Glutamatergic neuron (in vitro differentiated cells): Measurements from ENCODE around the gene TMEM243. TPM values are rescaled to one million over a fixed set of nuclear protein-coding genes. Genes with fewer than 3 reads are reported as not detected.
A peak's percentile ranks its signal among the peaks of the same experiment; 100 is the strongest.

Experiments used
- DNase-seq: peaks from one replicate; pipeline ENCODE4 v3.0.0; 2022
- H3K27ac Mint-ChIP-seq: one replicate; pipeline ENCODE4 v1.8.0; 2020; ENCODE audit warnings: mild to moderate bottlenecking, mixed read lengths, inconsistent platforms; ENCODE audit not compliant: unreplicated experiment
- H3K27me3 Mint-ChIP-seq: one replicate; pipeline ENCODE4 v1.8.0; 2020; ENCODE audit warnings: mild to moderate bottlenecking, moderate library complexity, mixed read lengths, inconsistent platforms; ENCODE audit not compliant: unreplicated experiment
- H3K36me3 Mint-ChIP-seq: one replicate; pipeline ENCODE4 v1.8.0; 2020; ENCODE audit warnings: mild to moderate bottlenecking, mixed read lengths, inconsistent platforms; ENCODE audit not compliant: unreplicated experiment
- H3K4me1 Mint-ChIP-seq: one replicate; pipeline ENCODE4 v1.8.0; 2020; ENCODE audit warnings: mild to moderate bottlenecking, low read depth, mixed read lengths, inconsistent platforms; ENCODE audit not compliant: unreplicated experiment
- H3K4me3 Mint-ChIP-seq: one replicate; pipeline ENCODE4 v1.8.0; 2020; ENCODE audit warnings: mild to moderate bottlenecking, mixed read lengths, inconsistent platforms; ENCODE audit not compliant: unreplicated experiment
- H3K9me3 Mint-ChIP-seq: one replicate; pipeline ENCODE4 v1.8.0; 2020; ENCODE audit warnings: mild to moderate bottlenecking, moderate library complexity, mixed read lengths, inconsistent platforms; ENCODE audit not compliant: unreplicated experiment
- total RNA-seq: library from RNA; stranded (reverse); fragmentation: NEBNext Ultra II Directional; extraction: Animal tissue kit (Norgen Biotek cat#: 25700); gene quantifications from one replicate; pipeline ENCODE4 v1.2.1, GENCODE V29; 2021; ENCODE audit not compliant: unreplicated experiment
- TF ChIP-seq, protein P1 (sequence below): fragments of 200-600 bp; sonication (generic); IDR thresholded peaks from one replicate; pipeline ENCODE4 v1.5.0; 2021; ENCODE audit not compliant: partially characterized antibody, unreplicated experiment

TMEM243 gene
- total RNA-seq, 1 donor from 2014 or later = 4.3 TPM

- H3K36me3 Mint-ChIP-seq = no peaks in the 10 kb centered on the region
- TF ChIP-seq, protein P1, sequence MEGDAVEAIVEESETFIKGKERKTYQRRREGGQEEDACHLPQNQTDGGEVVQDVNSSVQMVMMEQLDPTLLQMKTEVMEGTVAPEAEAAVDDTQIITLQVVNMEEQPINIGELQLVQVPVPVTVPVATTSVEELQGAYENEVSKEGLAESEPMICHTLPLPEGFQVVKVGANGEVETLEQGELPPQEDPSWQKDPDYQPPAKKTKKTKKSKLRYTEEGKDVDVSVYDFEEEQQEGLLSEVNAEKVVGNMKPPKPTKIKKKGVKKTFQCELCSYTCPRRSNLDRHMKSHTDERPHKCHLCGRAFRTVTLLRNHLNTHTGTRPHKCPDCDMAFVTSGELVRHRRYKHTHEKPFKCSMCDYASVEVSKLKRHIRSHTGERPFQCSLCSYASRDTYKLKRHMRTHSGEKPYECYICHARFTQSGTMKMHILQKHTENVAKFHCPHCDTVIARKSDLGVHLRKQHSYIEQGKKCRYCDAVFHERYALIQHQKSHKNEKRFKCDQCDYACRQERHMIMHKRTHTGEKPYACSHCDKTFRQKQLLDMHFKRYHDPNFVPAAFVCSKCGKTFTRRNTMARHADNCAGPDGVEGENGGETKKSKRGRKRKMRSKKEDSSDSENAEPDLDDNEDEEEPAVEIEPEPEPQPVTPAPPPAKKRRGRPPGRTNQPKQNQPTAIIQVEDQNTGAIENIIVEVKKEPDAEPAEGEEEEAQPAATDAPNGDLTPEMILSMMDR = no peak
Observed at GRCh38 chr7:87217983-87218653, 1.4 kb downstream of the TMEM243 start.

DNA sequence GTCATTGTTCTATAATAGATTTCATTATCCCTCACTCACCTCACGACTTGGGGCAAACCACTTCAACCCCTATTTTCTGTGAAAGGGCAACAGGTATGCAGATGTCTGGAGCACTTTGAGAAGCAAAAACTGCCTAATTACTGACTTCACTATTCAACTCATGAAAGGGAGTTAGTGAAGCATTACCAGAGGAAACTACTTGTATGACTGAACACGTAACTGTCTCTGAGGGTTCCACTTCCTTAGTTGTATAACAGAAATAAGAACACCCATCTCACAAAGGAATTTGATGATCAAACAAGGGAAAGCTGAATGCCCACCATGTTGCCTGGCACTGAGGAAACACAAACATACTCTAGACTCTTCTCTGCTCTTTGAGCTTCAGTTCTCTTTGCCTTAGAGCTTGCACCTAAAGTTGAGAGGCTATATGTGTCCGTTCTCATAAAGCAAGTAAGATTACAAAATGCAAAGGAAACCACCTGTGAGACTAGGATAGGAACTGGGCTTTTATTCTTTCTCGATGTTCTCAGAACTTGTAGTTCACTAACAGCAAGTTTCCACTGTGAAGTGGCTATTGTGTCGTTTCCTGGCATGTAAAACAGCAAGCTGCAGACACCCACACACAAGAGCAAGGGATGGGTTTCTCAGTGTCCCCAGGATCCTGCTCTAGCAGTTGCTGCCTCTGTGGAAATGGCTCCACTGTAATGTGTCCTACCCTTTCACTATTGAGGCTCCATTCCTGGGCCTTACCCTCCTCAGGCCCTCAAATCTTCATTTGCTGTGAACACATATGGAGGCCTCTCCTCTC is 2.6 kb downstream of the TMEM243 start:
- Mint-ChIP-seq H3K9me3 (no peaks in the 10 kb centered on the region), H3K4me1 (no peaks in the 10 kb centered on the region), H3K36me3 (no peaks in the 10 kb centered on the region), H3K27me3 (peaks cover 7% of the 10 kb centered on the region), H3K27ac (no peak overlapping the region), H3K4me3 (no peak overlapping the region)
- TF ChIP-seq, protein P1 = no peak
- no peak for DNase-seq

More at GRCh38 chr7:87217983-87218653, 1.4 kb downstream of the TMEM243 start:
- H3K27me3 Mint-ChIP-seq = peaks cover 7% of the 10 kb centered on the region
- no peak overlapping the region for H3K27ac Mint-ChIP-seq
- H3K4me1 Mint-ChIP-seq = no peaks in the 10 kb centered on the region
- no peak for DNase-seq
- peak overlapping the region; percentile 91 for H3K4me3 Mint-ChIP-seq
- H3K9me3 Mint-ChIP-seq = no peaks in the 10 kb centered on the region

DNA sequence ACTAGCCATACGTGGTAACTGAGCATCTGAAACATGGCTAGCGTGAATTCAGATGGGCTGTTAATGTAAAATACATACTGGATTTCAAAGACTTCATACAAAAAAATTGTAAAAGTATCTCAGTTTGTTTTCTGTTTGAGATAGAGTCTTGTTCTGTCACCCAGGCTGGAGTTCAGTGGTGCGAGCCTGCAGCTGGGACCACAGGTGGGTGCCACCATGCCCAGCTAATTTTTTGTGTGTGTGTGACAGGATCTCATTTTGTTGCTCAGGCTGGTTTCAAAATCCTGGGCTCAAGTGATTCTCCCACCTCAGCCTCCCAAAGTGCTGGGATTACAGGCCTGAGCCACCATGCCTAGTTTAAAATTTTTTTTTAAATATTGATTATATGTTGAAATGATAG is 4.5 kb downstream of the TMEM243 start:
- Mint-ChIP-seq H3K4me1 (no peaks in the 10 kb centered on the region), H3K4me3 (no peak overlapping the region), H3K36me3 (no peaks in the 10 kb centered on the region), H3K27me3 (peaks cover 7% of the 10 kb centered on the region), H3K27ac (no peak overlapping the region), H3K9me3 (no peaks in the 10 kb centered on the region)
- DNase-seq = no peak
- TF ChIP-seq, protein P1 = no peak

- peaks cover 6% of the 10 kb centered on the region for H3K36me3 Mint-ChIP-seq
- H3K4me3 Mint-ChIP-seq = no peak overlapping the region
- no peak for DNase-seq
- TF ChIP-seq, protein P1 = no peak
- peaks cover 3% of the 10 kb centered on the region for H3K27me3 Mint-ChIP-seq
- H3K9me3 Mint-ChIP-seq = peaks cover 2% of the 10 kb centered on the region
- no peak overlapping the region for H3K27ac Mint-ChIP-seq
- H3K4me1 Mint-ChIP-seq = no peaks in the 10 kb centered on the region
Observed at GRCh38 chr7:87213811-87214210, 5.7 kb downstream of the TMEM243 start.

- TF ChIP-seq, protein P1 = no peak
- DNase-seq = no peak
- H3K27ac Mint-ChIP-seq = no peak overlapping the region
- H3K27me3 Mint-ChIP-seq = peaks cover 3% of the 10 kb centered on the region
- H3K4me3 Mint-ChIP-seq = no peak overlapping the region
- peaks cover 6% of the 10 kb centered on the region for H3K36me3 Mint-ChIP-seq
- H3K9me3 Mint-ChIP-seq = peaks cover 2% of the 10 kb centered on the region
- no peaks in the 10 kb centered on the region for H3K4me1 Mint-ChIP-seq
Observed at GRCh38 chr7:87213252-87213651, 6.3 kb downstream of the TMEM243 start.
